ENCODE measurements around the gene PM20D2.

Gene PM20D2

DNA sequence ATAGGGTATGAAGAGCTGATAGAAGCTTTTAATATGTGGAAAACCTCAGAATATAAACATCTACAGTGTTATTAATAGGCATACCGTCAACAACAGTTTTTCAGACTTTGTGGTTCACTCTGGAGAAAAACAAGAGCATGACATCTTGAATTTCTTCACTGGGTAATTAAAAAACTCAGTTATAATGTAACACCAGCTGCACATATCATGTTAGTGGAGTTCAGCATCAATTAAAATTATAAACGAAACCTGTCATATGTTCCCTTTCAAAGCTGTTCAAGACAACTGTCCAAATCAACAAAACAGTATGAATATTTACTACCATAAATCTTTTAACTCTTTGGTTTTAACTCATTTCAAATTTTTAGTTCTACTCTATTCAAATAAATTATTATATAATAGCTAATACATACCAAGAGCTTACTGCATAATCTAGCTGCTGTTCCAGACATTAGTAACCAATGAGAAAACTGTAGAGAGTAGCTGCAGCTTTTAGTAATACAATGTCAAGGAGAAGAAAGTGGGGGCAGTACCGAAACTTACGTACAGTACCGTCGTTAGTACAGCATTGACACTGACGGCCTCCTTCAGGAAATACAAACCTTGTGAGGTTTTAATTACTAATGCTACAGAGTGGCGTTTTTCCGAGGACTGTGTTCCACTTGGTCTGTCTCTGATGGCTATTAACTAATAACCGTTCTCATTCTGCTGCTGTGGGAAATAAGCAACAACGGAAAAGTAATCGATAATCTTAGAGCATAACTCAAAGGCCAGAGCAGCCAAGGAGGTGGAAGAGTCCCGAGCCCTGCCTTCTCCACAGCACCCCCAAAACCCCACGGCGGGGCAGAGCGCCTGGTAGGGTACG is 532 bp upstream of the PM20D2 start:
- peak in 1 of 2 experiments; percentile 37 for DNase-seq

DNA sequence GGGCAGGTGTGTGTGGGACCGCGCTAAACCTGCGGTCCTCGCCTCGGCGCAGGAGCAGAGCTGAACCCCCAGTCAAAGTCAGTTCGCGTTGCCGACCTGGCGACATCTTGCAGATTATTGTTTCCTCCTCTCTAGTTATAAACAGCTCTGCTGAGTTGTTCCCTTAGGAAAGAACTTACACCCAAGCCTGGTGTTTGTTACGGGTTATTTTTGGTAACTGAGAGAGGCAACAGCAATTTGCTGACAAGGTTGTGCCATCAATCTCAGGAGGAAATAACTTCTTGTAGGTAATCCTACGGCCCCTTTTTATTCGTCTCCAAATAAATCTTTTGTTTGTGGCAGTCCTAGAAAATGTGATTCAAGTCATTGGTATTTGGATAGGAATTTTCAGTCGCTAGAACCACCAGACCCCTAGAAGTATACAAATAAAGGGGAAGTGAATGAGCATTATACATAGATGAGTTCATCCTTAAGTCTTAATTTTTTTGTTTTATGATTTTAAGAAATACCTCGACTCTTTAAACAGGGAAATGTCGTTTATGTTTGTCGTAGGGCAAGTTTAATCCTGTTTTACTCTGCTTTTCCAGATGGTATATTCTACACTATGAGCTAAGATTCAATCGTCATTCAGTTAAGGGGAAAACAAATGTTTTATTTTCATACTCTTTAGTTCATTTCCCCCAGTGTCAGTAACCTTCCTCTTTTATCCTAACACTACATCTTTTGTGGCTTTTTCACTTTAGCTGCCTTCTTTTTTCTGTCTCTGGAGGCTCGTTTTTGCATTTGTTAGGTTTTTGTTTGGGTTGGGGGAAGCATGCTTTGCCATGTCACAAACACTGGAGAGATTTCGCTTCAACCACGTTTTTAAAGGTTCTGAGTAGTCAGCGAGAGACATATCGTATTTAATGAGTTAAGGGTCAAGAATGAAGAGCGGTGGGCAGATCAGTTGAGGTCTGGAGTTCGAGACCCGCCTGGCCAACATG is 1.2 kb downstream of the PM20D2 start:
- peak in 1 of 2 experiments; percentile 31 for DNase-seq

DNA sequence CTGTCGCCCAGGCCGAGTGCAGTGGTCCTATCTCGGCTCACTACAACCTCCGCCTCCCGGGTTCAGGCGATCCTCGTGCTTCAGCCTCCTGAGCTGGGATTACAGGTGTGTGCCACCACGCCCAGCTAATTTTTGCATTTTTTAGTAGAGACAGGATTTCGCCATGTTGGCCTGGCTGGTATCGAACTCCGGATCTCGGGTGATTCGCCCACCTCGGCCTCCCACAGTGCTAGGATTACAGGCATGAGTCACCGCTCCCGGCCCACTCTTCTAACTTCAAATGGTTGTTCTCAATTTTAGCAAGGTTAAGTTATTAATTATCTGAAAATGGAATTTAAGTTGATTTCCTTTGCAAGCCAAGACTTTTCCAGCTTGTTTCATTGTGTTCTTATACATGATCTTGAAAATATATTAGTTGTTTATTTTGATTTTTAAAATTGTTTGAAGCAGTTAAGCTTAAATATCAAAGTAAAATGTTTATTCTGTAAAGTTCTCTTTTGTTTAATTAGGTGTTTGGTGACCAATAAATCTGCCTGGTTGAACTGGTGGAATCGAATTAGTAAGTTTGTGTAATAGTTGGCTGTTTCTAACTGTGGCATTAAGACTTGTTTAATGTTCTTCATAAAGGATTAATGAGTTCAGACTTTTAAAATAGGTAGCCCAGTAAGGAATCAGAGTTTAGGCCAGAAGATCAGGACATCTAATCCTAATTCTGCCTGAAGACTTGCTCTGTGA is 2.3 kb downstream of the PM20D2 start:
- no peak for DNase-seq

DNA sequence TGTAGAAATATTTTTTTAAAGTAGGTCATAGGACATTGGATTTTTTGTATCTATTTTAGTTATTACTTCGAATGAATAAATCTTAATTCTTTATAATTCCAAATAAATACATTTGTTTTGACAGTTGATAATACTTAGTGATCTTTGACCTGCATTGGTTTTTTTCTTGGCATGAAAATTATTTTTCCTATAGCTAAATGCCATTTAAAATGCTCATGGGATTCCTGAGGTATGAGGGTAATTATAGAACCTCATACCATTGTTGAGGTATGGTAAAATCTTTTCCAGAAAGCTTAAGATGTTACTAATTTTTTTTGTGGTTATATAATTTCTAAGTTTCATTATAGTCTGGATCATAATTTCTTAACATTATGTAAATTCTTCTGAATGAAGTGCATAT is 8.3 kb downstream of the PM20D2 start:
- no peak for DNase-seq

DNA sequence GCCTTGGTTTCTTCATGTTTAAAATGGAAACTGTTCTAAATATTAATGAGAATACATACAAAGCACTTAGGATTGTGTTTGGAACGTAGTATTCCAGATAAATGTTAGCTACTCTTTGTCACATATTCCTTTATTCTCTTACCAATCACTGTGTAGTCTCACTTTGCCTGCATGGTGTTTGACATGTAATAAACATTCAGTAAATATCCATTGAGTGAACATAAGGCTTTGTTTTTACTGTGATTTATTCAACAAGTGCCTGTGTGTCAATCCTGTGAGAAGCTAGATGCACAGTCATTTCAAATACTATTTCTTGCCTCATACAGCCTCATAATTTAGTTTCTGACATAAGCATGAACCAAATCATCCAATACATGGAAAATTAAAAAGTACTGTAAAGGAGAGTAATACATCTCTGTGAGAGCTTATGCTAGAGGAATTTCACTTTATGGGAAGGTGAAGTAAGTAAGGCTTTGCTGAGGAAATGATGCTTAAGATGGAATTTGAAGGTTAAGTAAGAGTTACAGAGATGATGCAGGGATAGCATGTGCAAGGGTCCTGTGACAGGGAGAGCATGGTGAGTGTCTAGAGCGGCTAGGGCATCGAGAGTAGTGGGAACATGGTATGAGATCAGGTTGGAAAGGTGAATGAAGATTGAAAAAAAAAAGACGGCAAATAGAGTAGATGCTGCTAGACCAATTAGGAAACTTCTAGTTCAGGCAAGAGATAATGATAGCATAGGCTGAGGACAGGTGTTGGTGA is 14.7 kb downstream of the PM20D2 start:
- no peak for DNase-seq

DNA sequence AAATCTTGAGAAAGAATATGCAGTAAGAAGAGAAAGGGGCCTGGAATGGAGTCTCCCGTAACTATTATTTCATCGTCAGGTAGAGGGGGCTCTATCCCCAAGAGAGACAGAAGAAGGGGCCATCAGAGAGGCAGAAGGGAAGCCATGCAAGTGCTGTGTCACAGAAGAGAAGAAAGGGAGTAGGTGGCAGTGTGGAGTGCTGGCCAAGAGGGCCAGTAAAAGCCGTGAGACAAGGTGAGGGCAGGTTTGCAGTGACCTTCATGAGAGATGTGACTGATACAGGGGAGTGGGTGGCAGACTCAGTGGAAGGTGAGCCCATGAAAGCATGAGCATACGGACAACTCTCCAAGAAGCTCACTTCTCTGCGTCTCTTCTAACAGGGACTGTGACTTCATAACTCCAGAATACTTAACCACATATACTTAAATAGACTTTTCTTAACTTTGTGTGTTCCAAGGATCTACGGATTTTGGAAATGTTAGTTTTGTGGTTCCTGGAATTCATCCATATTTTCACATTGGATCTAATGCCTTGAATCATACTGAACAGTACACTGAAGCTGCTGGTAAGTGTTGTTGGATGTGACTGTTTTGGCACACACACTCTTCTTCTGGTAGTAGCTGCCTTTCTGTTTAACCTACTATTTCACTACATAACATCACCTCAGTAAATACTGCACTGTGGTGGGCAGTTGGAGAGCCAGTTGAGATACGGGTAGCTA is 15.6 kb downstream of the PM20D2 start:
- DNase-seq: no peak

DNA sequence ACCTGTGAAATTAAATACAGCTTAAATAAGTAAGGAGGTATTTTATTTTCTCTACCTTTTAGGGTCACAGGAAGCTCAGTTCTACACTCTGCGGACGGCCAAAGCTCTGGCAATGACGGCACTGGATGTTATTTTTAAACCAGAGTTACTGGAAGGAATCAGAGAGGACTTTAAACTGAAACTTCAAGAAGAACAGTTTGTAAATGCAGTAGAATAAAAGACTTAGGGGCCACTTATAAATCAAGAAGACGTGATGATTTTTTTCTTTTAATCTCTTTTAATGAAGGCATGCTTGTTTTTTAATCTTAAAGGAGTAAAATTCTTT is 16.2 kb downstream of the PM20D2 start:
- no peak for DNase-seq

DNA sequence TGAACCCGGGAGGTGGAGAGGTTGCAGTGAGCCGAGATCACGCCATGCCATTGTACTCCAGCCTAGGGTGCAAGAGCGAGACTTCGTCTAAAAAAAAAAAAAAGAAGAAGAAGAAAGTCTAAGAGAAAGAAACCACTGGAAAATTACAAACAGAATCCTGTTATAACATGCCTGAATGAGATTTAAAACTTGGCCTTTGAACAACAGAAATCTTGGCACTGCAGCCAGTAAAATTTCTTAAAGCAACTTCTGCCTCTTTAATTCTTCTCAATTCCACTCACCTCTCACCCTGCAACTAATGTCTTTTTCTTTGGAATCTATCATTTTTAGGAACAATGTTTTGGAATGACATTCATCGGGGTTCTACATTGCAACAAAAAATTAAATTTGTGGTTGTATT is 26.3 kb downstream of the PM20D2 start:
- DNase-seq: no peak

DNA sequence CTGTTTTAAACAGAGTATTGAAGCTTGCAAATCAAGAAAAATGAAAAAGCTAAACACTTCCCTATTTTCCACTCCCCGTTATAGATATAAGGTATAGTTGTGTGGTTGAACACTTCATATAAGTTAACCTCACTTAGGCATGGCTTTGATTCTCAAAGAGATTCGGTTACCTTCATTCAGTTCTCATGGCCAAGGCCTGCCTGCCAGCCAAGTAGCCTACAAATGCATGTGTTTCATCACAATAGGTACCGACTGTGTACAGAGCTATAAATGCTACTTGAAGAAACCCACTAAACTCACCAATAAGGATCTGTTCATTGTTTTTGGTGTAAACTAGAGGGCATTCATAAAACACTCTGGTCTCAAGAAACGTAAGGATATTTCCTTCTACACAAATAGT is 27.8 kb downstream of the PM20D2 start:
- no peak for DNase-seq

DNA sequence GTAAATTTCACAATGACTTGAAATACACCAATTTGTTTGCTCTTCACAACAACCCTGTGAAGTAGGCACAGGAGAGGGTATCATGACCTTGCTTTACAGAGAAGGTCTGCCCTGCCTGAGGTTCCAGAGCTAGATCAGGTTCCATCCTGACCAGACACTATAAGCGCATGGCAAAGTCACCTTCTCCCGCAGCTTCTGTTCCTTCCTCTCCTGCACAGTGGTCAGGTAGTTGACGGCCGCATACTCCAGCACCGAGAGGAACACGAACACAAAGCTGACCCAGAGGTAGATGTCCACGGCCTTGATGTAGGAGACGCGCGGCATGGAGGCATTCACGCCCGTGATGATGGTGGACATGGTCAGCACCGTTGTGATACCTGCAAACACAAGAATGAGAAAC is 34.3 kb downstream of the PM20D2 start:
- DNase-seq: no peak

DNA sequence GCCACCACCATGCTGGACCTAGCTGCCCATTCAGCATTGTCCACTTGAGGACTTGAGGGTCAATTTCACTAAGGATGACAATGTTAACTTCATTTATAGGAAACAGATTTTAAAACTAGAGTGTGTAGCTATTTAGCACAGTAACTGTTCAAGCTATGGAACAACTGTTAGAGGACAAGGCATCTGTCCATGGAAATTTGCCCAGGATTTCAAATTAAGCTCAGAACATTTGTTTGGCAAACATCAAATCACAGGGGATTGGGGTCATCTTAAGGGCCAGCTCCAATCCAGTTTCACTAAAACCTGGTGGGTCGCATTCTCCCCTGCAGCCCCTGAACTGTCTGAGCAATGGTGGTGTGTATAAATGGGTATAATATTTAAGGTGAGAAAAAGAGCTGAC is 35.1 kb downstream of the PM20D2 start:
- DNase-seq: no peak

DNA sequence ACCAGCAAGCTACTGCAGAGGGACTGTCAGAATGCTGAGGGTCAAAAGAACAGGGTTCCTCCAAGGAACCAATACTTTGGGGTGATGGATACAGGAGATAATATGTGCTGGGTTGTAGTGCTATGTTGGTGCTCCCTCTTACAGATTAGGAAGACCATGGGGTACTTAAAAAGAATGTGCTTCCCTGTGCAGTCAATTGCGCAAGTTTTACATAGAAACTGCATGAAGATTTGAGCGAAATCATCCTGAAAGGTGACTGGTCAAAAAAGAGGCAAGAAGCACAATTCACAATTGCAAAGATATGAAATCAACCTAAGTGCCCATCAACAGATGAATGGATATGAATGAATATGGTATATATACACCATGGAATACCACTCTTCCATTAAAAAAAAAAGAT is 37.4 kb downstream of the PM20D2 start:
- no peak for DNase-seq

DNA sequence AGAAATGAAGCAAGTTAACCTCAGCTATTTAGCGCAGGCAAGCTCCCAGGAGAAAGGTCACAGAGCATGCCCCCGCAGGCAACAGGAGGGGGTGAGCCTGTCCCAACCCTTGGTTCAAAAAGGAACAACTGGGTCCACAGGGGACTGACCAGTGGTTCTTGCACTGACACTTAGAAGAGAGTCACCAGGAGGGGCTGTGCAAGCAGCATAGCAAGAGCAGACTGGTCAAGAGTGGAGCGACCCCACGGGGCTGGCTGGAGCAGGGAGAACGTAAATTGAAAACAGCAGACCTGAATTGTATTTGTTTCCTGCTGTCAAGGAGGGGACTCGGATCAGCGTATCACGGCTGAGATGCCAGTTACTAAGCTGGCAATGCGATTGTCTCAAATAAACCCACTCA is 38.5 kb downstream of the PM20D2 start:
- no peak for DNase-seq

DNA sequence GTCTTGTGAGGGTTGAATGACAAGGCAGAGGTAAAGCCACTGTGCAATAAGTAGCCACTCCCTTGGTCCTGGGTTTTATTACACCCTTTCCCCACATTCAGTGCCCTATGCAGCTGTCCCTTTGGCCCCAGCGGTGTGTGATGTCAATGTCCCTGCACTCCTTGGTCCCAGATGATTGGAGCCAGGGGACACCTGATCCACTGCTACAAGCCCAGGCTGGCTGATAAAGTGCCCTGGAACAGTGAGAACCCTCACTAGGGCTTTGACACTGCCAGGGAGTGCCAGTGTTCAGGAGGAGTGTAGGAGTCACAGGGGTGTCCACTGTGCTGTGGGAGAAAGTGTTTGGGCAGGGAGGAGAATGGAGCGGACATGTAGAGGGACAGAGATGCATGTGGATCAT is 40.9 kb downstream of the PM20D2 start:
- no peak for DNase-seq

DNA sequence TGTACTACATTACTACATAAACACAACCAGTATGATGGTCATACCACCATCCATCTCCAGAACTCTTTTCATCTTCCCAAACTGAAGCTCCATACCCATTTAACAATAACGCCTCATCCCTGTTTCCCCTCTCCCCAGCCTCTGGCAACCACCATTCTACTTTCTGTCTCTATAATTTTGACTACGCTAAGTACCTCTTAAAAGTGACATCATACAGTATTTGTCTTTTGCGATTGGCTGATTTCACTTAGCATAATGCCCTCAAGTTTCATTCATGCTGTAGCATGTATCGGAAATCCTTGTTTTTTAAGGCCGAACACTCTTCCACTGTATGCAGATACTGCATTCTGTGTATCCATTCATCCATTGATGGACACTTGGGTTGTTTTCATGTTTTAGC is 41.6 kb downstream of the PM20D2 start:
- no peak for DNase-seq

DNA sequence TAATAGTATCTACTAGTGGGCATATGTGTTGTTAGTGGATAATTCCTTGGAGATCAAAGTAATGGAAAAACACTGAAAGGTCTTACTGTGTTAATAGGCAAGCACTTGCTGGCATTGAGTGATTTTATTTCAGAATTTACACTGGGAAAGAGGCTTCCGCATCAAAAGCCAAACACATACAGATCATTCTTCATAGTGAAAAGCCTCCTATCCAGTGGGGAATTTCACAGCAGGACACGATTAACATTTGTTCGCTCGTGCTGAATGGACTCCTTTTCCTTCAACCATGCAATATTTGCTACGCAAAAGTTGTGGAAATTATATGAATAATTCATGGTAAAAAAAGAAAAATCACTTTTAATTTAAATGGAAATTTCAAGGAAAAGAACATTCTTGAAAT is 44.9 kb downstream of the PM20D2 start:
- no peak for DNase-seq

DNA sequence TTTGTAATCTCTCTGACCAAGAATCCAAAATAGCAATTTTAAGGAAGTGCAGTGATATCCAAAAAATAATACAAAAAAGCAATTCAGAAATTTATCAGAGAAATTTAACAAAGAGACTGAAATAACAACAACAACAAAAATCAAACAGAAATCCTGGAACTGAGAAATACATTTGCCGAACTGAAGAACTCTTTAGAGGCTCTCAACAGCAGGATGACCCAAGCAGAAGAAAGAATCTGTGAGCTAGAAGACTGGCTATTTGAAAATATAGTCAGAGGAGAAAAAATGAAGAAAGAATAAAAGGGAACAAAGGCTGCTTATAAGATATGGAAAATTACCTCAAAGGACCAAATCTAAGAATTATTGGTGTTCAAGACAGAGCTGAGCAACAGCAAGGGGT is 48.7 kb downstream of the PM20D2 start:
- DNase-seq: no peak

DNA sequence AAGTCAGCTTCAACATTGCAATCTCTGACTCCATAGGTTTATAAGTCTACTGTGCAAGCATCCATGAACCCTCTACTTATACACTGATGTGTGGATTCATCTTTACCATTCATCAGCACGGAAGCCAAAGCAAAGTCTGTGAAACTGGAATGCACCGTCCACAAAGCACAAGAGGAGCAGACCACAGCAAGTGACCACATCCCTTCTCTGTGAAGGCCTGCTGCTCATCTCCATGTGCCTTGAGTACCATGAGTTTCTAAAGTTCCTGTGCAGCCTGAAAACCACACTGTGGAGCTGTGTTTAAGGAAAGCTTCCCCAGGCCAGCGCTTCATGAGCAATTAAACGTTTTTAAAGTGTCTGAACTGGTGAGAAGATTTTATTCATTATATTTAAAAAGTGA is 51.3 kb downstream of the PM20D2 start:
- no peak for DNase-seq

DNA sequence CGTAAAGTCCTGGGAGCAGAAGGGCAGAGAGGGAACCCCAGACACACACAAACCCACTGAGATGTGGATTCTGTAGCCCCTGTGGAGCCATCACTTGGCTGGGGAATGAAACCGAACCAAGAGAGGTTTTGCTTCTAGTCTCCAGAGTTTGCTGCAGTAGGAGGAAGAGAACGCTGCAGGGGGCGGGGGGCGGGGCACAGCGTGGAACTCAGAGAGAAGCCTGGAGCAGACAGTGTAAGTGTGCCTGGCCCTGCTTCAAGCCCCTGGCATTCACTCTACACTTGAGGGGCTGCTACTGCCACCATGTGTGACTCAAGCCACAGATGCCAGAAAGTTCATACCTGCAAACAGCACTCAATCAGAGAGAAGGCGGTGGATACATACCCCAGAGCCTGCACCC is 52.4 kb downstream of the PM20D2 start:
- DNase-seq: no peak

DNA sequence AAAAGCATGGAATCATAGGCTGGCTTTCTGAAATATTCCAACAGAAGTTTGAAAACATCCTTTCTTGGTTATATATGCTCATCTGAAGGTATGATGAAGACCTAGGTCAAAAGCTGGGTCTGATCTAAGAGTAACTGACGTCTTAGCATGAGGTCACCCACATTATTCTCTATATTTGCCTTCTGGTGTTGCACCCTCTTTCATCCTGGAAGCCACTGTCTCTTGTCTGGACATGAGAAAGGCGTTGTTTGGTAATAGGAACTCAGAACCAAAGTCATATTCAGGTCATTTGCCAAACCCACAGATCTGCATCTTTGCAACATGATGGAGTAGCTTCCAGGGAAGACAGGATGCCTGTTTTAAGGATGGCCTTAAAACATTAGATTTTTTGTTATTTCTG is 53.7 kb downstream of the PM20D2 start:
- no peak for DNase-seq

DNA sequence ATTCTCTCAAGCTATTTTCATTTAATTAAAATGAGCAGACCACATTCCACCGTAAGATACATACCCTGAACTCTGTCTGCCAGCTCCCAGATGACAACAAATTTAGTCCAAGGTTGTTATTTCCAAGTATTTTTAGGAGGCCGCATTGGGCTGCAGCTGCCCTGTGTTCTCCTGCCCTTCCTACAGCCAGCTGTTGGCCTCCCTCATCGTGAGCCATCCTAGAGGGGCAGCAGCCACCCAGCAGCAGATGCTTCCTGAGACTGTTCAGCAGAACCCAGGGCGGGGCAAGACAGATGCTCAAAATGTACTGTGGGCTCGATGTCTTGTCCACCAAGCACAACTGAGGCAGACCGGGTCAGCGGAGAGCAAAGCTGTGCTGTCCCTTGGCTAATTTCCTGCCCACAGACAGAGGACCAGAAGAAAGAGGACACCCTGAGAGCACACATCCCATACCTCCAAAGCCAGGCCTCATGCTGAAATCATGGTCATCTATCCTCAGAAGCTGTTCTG is 54.9 kb downstream of the PM20D2 start:
- no peak for DNase-seq

DNA sequence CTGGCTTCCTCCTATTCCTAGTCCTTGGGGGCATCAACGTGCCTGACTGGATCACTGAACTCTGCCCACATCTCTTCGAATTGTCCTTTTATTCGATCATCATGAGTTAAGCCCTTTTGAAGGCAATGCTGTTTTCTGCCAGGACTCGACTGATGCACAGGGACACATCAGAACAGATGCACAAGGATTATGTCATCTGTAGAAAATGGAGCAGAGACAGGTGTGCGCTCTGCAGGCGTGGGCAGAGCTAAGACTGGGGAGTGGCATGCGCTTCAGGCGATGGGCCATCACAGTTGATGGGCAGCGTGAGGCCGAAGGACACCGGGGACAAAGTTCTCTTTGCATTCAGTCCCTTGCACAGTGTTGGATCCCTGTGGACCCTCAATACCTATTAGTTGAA is 58.2 kb downstream of the PM20D2 start:
- no peak for DNase-seq

Data from SHP77 (cell line).